Stimulated activated memory B cell treated with anti-CD40 and anti-IgM and Interleukin-4, amounts not matched to agents 10 μg/mL and 1 μg/mL and 100 μg/mL, for 72 hours (primary cell): ENCODE data around the gene CYFIP2.

Source experiments
- ATAC-seq: fragments of 150-1000 bp; cut with Tn5 transposase; 2 replicates; pipeline ENCODE4 v1.10.0; 2021
- H3K27ac Mint-ChIP-seq: one replicate; pipeline ENCODE4 v1.8.0; 2022; ENCODE audit warnings: mild to moderate bottlenecking, mixed read lengths
- H3K27me3 Mint-ChIP-seq: one replicate; pipeline ENCODE4 v1.8.0; 2022; ENCODE audit warnings: mixed read lengths
- H3K36me3 Mint-ChIP-seq: one replicate; pipeline ENCODE4 v1.8.0; 2022; ENCODE audit warnings: mixed read lengths
- H3K4me1 Mint-ChIP-seq: one replicate; pipeline ENCODE4 v1.8.0; 2022; ENCODE audit warnings: mixed read lengths
- H3K4me3 Mint-ChIP-seq: one replicate; pipeline ENCODE4 v1.8.0; 2022; ENCODE audit warnings: mild to moderate bottlenecking, moderate library complexity, mixed read lengths
- H3K9me3 Mint-ChIP-seq: one replicate; pipeline ENCODE4 v1.8.0; 2022; ENCODE audit warnings: mixed read lengths

Gene CYFIP2

DNA sequence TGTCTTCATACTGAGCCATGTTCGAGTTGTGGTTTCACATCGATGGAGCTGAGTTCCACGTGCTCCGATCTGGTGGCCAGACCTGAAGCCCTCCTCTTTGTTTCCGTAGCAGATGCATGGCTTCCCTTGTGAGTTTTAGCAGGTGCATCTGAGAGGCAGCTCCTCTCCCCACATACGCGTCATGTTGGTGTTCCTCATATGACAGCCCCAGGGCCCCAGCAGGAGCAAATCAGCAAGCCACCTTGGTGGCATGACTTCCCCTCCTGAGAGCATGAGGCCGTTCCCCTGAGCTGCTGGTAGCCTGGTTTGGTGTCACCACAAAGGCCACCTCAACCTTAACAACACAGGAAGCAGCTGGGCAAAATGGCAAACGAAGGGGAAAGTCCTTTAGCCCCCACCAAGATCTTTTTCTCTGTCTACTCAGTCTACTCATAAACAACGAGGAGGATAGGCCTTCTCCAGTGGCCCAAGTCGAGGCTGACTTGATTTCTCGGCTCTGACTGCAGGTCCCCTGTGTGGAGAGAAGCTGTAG lies 5.9 kb downstream of the CYFIP2 start:
- H3K36me3 Mint-ChIP-seq, result peaks cover 54% of the 10 kb centered on the region
- no peaks in the 10 kb centered on the region for H3K27me3 Mint-ChIP-seq
- H3K9me3 Mint-ChIP-seq, result no peaks in the 10 kb centered on the region
- peaks cover 85% of the 10 kb centered on the region for H3K4me1 Mint-ChIP-seq
- H3K4me3 Mint-ChIP-seq, result peak overlapping the region; percentile 69
- H3K27ac Mint-ChIP-seq, result peak overlapping the region; percentile 96
- ATAC-seq, result peak; percentile 98

DNA sequence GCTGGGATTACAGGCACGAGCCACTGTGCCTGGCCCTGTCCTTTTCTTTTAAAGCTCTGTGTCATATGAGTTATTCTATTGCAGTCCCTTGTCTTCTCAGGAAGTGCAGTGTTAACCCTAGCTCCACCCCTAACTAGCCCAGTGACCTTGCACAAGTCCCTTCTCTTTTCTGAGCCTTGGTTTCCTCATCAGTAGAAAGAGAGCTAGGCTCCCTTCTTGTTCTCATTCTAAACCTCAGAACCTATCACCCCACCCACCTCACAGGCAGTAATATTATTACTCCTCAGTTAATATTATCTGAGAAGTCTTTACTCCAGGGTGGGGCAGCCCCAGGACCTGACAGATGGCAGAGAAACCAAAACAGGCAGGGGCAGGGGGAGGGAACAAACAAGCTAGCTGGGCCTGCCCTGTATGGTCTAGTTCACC lies 7.2 kb downstream of the CYFIP2 start:
- H3K36me3 Mint-ChIP-seq, result peaks cover 55% of the 10 kb centered on the region
- ATAC-seq, result peak; percentile 53
- no peaks in the 10 kb centered on the region for H3K27me3 Mint-ChIP-seq
- no peaks in the 10 kb centered on the region for H3K9me3 Mint-ChIP-seq
- H3K27ac Mint-ChIP-seq, result peak overlapping the region; percentile 96
- H3K4me3 Mint-ChIP-seq, result peak overlapping the region; percentile 72
- H3K4me1 Mint-ChIP-seq, result peaks cover 85% of the 10 kb centered on the region

DNA sequence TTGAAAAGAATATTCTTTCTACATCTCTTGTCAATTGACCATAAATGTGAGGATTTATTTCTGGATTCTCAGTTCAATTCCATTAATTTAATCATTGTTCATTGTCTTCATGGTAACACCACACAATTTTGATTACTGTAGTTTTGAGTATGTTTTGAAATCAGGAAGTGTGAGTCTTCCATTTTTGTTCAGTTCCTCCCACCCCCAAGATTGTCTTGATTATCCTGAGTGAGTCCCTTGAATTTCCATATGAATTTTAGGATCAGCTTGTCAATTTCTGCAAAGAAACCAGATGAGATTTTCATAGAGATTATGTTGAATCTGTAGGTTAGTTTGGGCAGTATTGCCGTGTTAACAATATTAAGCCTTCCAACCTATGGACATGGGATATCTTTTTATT lies 9.5 kb downstream of the CYFIP2 start:
- H3K27me3 Mint-ChIP-seq, result no peaks in the 10 kb centered on the region
- no peak overlapping the region for H3K27ac Mint-ChIP-seq
- no peaks in the 10 kb centered on the region for H3K9me3 Mint-ChIP-seq
- ATAC-seq, result no peak
- H3K4me1 Mint-ChIP-seq, result peaks cover 75% of the 10 kb centered on the region
- H3K4me3 Mint-ChIP-seq, result no peak overlapping the region
- H3K36me3 Mint-ChIP-seq, result peaks cover 34% of the 10 kb centered on the region

DNA sequence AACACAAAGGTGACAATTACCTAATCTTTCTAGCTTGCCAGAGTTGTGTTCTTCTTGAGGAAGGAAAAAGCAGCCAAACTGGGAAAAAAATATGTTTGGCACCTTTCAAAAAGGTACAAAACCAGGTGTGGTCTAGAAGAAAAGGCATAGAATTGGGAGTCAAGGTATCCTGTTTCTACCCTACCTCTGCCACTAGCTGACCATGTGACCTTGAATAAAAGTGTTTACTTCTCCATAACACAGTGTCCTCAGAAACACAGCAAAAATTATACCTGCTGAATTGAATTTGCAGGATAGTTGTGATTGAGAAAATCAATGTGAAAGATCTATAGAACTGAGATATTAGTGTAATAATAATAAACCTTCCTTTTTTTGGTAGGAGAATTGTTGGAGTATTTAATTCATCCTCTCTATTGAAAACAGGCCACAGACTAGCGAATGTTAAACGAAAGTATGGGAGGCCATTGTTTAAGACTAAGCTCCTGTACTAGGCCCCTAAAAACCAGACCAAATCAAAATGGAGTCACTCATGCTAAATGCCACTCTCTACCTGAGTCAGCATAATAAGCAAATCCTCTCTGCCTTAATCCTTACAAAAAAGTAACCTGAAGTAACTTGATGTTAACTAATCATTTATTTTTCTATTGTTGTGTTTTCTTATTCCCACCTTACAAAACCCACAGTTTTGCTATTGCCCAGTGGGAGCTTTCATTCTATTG lies 12.6 kb downstream of the CYFIP2 start:
- Mint-ChIP-seq H3K4me3 (no peak overlapping the region), H3K27ac (no peak overlapping the region), H3K27me3 (no peaks in the 10 kb centered on the region), H3K36me3 (peaks cover 31% of the 10 kb centered on the region), H3K4me1 (peaks cover 75% of the 10 kb centered on the region), H3K9me3 (no peaks in the 10 kb centered on the region)
- ATAC-seq, result no peak

DNA sequence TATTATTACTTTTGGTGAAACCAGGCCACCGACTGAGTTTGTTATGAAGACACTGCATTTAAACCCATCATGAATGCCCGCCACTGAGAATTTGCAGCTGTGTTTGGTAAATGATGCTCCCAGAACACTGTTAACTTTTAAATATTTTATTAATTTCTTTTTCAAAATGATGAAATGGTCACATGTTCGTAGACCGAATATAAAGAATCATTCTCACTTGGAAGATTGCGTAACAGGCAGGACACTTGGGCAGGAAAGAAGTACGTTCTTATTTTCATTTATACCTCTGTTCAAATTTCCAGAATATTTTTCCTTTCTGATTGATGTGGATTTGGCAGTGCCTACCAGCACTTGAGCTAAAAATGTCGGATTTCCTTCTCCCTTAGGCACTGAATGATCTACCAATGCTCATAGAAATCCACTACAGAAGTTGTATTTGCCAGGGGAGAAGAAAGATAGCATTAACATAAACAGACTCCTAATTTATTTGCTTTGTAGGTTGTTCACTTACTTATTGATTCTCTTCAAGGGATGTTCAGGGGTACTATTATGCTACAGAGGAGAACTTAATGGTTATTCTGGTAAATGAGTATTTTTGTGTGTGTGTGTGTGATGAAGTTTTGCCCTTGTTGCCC lies 13.8 kb downstream of the CYFIP2 start:
- no peak overlapping the region for H3K4me3 Mint-ChIP-seq
- H3K27ac Mint-ChIP-seq, result peak overlapping the region; percentile 25
- H3K36me3 Mint-ChIP-seq, result peaks cover 26% of the 10 kb centered on the region
- H3K9me3 Mint-ChIP-seq, result no peaks in the 10 kb centered on the region
- no peaks in the 10 kb centered on the region for H3K27me3 Mint-ChIP-seq
- peaks cover 77% of the 10 kb centered on the region for H3K4me1 Mint-ChIP-seq
- no peak for ATAC-seq

DNA sequence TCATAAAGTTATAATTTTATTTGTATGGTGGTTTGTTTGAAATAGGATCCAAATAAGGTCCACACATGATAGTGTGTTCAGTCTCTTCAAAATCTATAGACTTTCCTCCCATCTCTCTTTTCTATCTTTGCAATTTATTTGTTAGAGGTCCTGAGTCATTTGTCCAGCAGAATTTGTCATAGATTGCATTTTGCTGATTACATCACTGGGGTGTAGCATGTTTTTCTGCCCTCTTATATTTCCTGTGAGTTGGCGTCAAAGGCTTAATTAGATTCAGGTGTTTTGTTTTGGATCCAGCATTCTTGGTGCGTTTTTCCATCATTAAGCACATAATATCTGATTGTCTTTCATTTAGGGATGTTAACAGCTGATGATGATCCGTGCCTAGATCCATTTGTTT lies 15.0 kb downstream of the CYFIP2 start:
- Mint-ChIP-seq H3K36me3 (peaks cover 35% of the 10 kb centered on the region), H3K27me3 (no peaks in the 10 kb centered on the region), H3K9me3 (no peaks in the 10 kb centered on the region), H3K4me1 (peaks cover 84% of the 10 kb centered on the region), H3K27ac (peak overlapping the region; percentile 25), H3K4me3 (no peak overlapping the region)
- ATAC-seq, result no peak

DNA sequence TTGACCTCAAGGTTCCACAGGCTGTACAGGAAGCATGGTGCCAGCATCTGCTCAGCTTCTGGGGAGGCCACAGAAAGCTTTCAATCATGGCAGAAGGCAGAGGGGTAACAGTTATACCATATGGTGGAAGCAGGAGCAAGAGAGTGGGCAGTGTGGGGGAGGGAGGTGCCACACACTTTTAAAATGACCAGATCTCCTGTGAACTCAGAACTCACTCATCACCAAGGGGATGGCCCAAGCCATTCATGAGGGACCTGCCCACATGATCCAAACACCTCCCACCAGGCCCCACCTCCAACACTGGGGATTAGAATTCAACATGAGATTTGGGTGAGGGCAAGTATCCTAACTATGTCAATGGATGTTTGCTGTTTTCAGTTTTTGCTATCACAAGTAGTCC lies 16.2 kb downstream of the CYFIP2 start:
- ATAC-seq, result no peak
- Mint-ChIP-seq H3K4me3 (no peak overlapping the region), H3K36me3 (peaks cover 40% of the 10 kb centered on the region), H3K9me3 (no peaks in the 10 kb centered on the region), H3K4me1 (peaks cover 72% of the 10 kb centered on the region), H3K27ac (peak overlapping the region; percentile 25), H3K27me3 (no peaks in the 10 kb centered on the region)

DNA sequence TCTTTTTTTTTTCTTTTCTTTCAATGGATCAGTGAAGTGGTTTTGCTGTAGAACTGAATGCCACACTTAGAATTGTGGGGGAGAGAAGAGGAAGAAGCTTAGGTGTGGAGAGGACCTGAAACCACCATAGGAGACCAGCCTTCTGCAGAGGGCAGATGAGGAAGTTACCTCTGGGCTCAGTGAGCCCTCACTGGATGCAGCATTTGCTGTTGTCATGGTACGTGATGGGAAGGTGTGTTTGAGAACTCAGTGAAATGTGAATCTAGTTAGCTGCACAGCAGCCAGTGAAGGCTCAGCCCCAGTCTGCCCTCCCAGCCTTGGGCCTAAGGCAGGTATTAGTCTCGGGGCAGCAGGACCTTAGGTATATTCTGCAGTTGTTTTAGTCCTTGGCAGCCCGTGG lies 17.5 kb downstream of the CYFIP2 start:
- peak overlapping the region; percentile 25 for H3K27ac Mint-ChIP-seq
- peaks cover 62% of the 10 kb centered on the region for H3K4me1 Mint-ChIP-seq
- peak overlapping the region; percentile 10 for H3K4me3 Mint-ChIP-seq
- ATAC-seq, result peak; percentile 100
- no peaks in the 10 kb centered on the region for H3K27me3 Mint-ChIP-seq
- peaks cover 49% of the 10 kb centered on the region for H3K36me3 Mint-ChIP-seq
- H3K9me3 Mint-ChIP-seq, result no peaks in the 10 kb centered on the region

DNA sequence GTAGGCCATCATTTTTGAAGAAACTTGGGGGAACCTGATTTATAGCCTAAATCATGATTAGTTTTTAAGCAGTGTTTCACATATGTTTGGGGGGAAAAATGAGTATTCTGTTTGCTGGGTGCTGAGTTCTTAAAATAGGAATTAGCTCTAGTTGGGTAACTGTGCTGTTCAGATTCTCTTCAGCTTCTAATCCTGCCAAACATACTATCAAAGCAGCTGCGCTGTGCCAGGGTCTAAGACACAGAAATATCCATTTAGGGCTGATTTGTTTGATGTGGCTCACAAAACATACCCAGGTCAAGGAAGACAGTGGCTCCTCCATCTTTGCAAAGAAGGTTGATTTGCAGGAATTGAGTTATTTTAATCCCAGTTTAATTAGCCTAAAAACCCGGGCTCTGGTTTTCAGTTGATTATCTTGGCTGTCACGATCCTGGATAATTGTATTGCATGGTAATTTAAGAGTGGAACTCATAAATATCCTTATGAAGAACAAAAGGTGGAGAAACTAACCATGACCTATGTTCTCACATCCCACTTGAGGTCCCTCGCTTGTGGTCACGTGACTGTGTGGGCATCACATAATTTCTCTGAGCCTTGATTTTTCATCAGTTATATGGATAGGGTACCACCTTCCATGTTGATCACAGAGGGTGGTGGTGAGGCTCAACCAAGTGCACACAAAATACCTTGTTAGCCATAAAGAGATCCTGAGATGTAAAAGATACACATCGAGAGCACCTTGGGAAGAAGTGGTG lies 18.7 kb downstream of the CYFIP2 start:
- Mint-ChIP-seq H3K4me1 (peaks cover 61% of the 10 kb centered on the region), H3K36me3 (peaks cover 60% of the 10 kb centered on the region), H3K9me3 (no peaks in the 10 kb centered on the region), H3K27me3 (no peaks in the 10 kb centered on the region), H3K4me3 (no peak overlapping the region), H3K27ac (peak overlapping the region; percentile 25)
- ATAC-seq, result no peak

DNA sequence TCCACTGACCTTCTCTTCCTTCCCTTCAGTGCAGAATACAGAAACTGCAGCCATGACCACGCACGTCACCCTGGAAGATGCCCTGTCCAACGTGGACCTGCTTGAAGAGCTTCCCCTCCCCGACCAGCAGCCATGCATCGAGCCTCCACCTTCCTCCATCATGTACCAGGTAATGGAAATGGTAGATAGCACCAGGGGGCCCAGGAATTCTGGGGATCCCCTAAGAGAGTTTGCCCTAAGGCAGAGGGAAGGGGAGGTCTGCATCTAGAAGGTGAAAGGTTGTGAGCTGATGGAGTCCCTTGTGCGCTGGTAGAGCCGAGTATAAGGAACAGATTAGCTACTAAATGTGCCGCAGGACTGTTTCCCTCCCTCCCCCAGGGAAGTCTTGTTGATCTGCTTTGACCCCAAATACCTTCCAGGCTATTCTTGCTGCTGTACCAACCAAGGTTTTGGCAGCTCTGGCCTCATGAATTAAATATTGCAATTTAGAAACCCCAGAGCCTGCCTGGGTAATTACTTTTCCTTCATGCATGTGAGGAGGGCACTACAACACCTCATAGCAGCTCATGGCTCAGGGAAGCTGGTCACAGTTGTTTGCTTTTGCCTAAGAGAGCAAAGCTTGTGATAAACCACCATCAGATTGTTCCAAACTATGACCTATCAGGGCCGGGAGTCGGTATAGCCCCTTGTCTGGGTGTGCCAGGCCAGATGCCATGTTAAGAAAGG lies 19.6 kb downstream of the CYFIP2 start:
- Mint-ChIP-seq H3K36me3 (peaks cover 68% of the 10 kb centered on the region), H3K27me3 (no peaks in the 10 kb centered on the region), H3K9me3 (peaks cover 2% of the 10 kb centered on the region), H3K4me1 (peaks cover 61% of the 10 kb centered on the region), H3K27ac (peak overlapping the region; percentile 19), H3K4me3 (no peak overlapping the region)
- no peak for ATAC-seq

DNA sequence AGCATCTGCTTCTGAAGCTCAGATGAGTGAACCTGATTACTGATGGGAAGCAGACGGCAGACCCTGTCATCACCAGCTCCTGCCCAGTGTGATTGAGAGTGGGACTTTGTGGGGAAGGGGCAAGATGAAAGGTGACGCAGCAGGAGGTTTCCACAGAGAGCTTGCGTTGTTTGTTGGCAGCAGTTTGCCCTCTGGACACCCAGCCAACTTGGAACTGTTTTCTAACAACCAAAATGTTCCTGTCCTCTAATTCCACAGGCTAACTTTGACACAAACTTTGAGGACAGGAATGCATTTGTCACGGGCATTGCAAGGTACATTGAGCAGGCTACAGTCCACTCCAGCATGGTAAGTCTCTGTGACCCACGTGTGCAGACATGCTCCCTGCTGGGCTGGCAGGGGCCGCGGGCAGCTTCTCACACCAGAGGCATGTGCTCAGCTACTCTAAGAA lies 20.9 kb downstream of the CYFIP2 start:
- Mint-ChIP-seq H3K27ac (no peak overlapping the region), H3K36me3 (peaks cover 70% of the 10 kb centered on the region), H3K9me3 (peaks cover 5% of the 10 kb centered on the region)

DNA sequence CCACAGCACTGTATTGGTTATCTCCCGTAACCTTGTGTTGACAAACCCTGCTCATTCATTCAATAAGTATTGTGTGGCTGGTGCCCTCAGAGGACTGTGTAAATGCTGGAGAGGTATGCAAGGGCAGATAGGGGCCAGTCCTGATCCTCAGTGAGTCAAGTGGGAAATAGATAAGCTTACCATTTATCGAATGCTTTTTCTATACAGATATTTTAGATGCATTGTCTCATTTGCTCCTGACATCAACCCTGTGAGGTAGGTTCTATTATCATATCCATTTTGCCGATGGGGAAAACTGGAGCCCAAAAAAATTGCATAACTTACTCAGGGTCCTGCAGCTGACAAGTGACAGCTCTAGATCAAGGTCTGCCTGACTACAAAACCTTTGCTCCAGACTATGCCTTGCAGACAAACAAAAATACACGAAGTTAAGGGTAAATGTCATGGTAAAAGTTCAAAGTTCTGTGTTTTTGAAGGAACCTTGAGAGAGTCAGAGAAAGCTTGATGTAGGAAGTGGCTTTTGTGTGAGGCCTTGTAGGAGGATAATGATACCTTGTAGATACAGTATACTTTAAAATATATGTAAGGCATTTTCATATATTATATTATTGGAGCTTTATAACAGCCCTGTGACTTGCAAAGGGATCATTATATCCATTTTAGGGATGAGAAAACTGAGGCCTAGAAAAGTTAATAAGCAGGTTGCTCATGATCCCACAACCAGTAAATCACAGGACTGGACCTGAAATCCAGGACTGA lies 22.7 kb downstream of the CYFIP2 start:
- ATAC-seq, result no peak
- Mint-ChIP-seq H3K4me3 (no peak overlapping the region), H3K27me3 (no peaks in the 10 kb centered on the region), H3K36me3 (peaks cover 74% of the 10 kb centered on the region), H3K9me3 (peaks cover 5% of the 10 kb centered on the region), H3K4me1 (peaks cover 45% of the 10 kb centered on the region), H3K27ac (no peak overlapping the region)

More for the DNA sequence above, 20.9 kb downstream of the CYFIP2 start:
- H3K4me1 Mint-ChIP-seq, result peaks cover 61% of the 10 kb centered on the region
- H3K27me3 Mint-ChIP-seq, result no peaks in the 10 kb centered on the region
- no peak overlapping the region for H3K4me3 Mint-ChIP-seq
- no peak for ATAC-seq

DNA sequence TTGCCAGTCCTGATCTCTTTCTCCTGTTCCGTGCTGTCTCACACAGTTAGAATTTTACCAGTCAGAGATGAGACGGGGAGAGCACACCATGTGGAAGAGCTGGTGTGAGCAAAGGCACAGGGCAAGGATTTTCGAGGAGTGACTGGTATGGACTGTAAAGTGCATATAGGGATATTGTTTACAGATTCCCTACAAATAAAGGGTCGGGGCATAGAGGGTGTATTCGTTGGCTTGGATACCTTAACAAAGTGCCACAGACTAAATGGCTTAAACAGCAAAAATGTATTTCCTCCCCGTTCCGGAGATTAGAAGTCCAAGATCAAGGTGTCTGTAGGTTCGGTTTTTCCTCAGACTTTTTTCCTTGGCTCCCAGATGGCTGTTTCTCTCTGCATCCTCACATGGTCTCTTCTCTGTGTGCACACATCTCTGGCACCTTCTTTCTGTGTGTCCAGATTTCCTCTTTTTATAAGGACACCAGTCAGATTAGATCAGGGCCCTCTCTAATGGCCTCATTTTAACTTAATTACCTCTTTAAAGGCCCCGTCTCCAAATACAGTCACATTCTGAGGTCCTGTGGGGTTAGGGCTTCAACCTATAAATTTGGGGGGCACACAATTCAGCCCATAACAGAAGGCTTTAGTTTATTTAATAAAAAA lies 23.4 kb downstream of the CYFIP2 start:
- ATAC-seq, result no peak
- H3K36me3 Mint-ChIP-seq, result peaks cover 78% of the 10 kb centered on the region
- no peaks in the 10 kb centered on the region for H3K27me3 Mint-ChIP-seq
- no peak overlapping the region for H3K4me3 Mint-ChIP-seq
- no peak overlapping the region for H3K27ac Mint-ChIP-seq
- H3K9me3 Mint-ChIP-seq, result peaks cover 5% of the 10 kb centered on the region
- H3K4me1 Mint-ChIP-seq, result peaks cover 38% of the 10 kb centered on the region
